CD4-positive, alpha-beta memory T cell (primary cell): ENCODE measurements around the gene TSC22D1. TPM values are rescaled to one million over a fixed set of nuclear protein-coding genes. Genes with fewer than 3 reads are reported as not detected.
A peak's percentile ranks its signal among the peaks of the same experiment; 100 is the strongest.

Experiments
- CTCF ChIA-PET: fragments of 350-600 bp; sonication (Branson Sonifier 250); formaldehyde crosslinking; loops from one replicate; lab custom pipeline; 2021; ENCODE audit warnings: inconsistent platforms; ENCODE audit not compliant: partially characterized antibody; lab: Charles Lee
- POLR2A ChIA-PET: fragments of 350-600 bp; sonication (Branson Sonifier 250); formaldehyde crosslinking; loops from one replicate; lab custom pipeline; 2021; ENCODE audit not compliant: partially characterized antibody; lab: Charles Lee
- DNase-seq, 5 donors: peaks; one replicate each; pipeline versions ENCODE4 v3.0.0 to v3.0.0-alpha.2; 2020 to 2022; ENCODE audit warnings: mixed read lengths in 1 of 5
- H3K27ac ChIP-seq: one replicate; pipeline ENCODE4 v1.7.0; 2013; ENCODE audit warnings: low read depth, low read length
- H3K27me3 ChIP-seq: 2 replicates; pipeline ENCODE4 v1.7.0; 2013; ENCODE audit warnings: mild to moderate bottlenecking, low read length, moderate library complexity; ENCODE audit not compliant: insufficient read depth
- H3K36me3 ChIP-seq: 2 replicates; pipeline ENCODE4 v1.7.0; 2013; ENCODE audit warnings: mild to moderate bottlenecking, low read length, moderate library complexity; ENCODE audit not compliant: insufficient read depth
- H3K4me1 ChIP-seq: 2 replicates; pipeline ENCODE4 v1.7.0; 2013; ENCODE audit warnings: mild to moderate bottlenecking, low read length, moderate library complexity; ENCODE audit not compliant: insufficient read depth
- H3K4me3 ChIP-seq, 2 donors: one replicate each; pipeline ENCODE4 v1.7.0; 2013; ENCODE audit warnings: low read length in 2 of 2, mild to moderate bottlenecking in 1 of 2
- H3K9me3 ChIP-seq, 2 donors: one replicate each; pipeline ENCODE4 v1.7.0; 2013; ENCODE audit warnings: low read length in 2 of 2, control low read depth in 1 of 2; ENCODE audit not compliant: control insufficient read depth in 1 of 2
- H3K27ac Mint-ChIP-seq, 7 donors: one replicate each; pipeline ENCODE4 v1.8.0; 2020 to 2021; ENCODE audit warnings: mixed read lengths in 7 of 7, mild to moderate bottlenecking in 6 of 7, inconsistent platforms in 3 of 7, moderate library complexity in 3 of 7
- H3K27me3 Mint-ChIP-seq, 2 donors: one replicate each; pipeline ENCODE4 v1.8.0; 2020 to 2021; ENCODE audit warnings: mixed read lengths in 2 of 2
- H3K36me3 Mint-ChIP-seq, 2 donors: one replicate each; pipeline ENCODE4 v1.8.0; 2020 to 2021; ENCODE audit warnings: mixed read lengths in 2 of 2, inconsistent platforms in 1 of 2, mild to moderate bottlenecking in 1 of 2
- H3K4me1 Mint-ChIP-seq, 4 donors: one replicate each; pipeline ENCODE4 v1.8.0; 2020 to 2021; ENCODE audit warnings: mixed read lengths in 4 of 4, mild to moderate bottlenecking in 1 of 4
- H3K4me3 Mint-ChIP-seq, 8 donors: one replicate each; pipeline ENCODE4 v1.8.0; 2020 to 2021; ENCODE audit warnings: mixed read lengths in 8 of 8, mild to moderate bottlenecking in 7 of 8, moderate library complexity in 6 of 8, inconsistent platforms in 3 of 8
- H3K9me3 Mint-ChIP-seq, 8 donors: one replicate each; pipeline ENCODE4 v1.8.0; 2020 to 2021; ENCODE audit warnings: mixed read lengths in 8 of 8, mild to moderate bottlenecking in 5 of 8, inconsistent platforms in 3 of 8, moderate library complexity in 1 of 8
- intact Hi-C: fragments of 100-400 bp; cut with micrococcal nuclease; formaldehyde crosslinking; loops from one replicate; pipeline ENCODE4 v1.15.1; 2023
- polyA plus RNA-seq, 2 donors: library from polyadenylated mRNA; unstranded; fragments of 300-500 nt; fragmentation: Illumina TruSeq; gene quantifications; one replicate each; pipeline ENCODE4 v1.2.3, GENCODE V29; 2021
- total RNA-seq, 2 experiments: library from RNA; stranded (reverse); gene quantifications; one replicate each; pipeline ENCODE4 v1.2.3, GENCODE V29; 2021

TSC22D1 gene
- total and polyA plus RNA-seq, 4 experiments from 2014 or later, result 2.6 to 38.1 (median 22.8) TPM

DNA sequence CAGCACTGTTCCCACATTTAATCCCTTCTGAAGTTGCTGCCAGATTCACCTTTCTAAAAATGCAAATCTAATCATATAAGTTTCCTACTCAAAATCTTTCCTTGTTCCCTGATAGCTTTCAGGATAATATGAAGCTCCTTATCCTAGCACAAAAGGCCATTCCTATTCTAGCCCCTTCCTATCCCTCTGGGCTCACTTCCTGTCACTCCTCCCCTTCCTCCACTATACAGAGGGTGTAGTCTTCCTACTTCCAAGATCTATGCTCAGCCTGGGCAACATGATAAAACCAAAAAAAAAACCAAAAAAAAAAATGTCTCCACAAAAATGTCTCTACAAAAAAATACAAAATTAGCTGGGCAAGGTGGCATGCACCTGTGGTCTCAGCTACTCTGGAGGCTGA is 78.3 kb downstream of the TSC22D1 start:
- intact Hi-C loops, result no loop called here
- H3K36me3 ChIP-seq, result no peaks in the 10 kb centered on the region
- H3K27me3 Mint-ChIP-seq, result no peaks in the 10 kb centered on the region
- no peak for DNase-seq
- H3K4me1 Mint-ChIP-seq, result peaks cover 0 to 8% (median 4%) of the 10 kb centered on the region in 4 donors
- ChIA-PET POLR2A (no interaction called here), CTCF (interaction anchor here (2.2 kb wide), 1 partner anchor 14 kb away, joined by 9 read pairs; no protein-coding TSS in a partner anchor)
- H3K4me3 ChIP-seq, result no peak overlapping the region
- H3K9me3 ChIP-seq, result no peaks in the 10 kb centered on the region
- H3K27ac Mint-ChIP-seq, result peak overlapping the region in 2 of 7 donors; percentile 42 to 49
- no peaks in the 10 kb centered on the region for H3K4me1 ChIP-seq
- H3K36me3 Mint-ChIP-seq, result peaks cover 6 to 10% of the 10 kb centered on the region in 2 donors
- H3K4me3 Mint-ChIP-seq, result no peak overlapping the region
- H3K27ac ChIP-seq, result no peak overlapping the region
- no peaks in the 10 kb centered on the region for H3K27me3 ChIP-seq
- H3K9me3 Mint-ChIP-seq, result peaks cover 0 to 8% (median 5%) of the 10 kb centered on the region in 8 donors

DNA sequence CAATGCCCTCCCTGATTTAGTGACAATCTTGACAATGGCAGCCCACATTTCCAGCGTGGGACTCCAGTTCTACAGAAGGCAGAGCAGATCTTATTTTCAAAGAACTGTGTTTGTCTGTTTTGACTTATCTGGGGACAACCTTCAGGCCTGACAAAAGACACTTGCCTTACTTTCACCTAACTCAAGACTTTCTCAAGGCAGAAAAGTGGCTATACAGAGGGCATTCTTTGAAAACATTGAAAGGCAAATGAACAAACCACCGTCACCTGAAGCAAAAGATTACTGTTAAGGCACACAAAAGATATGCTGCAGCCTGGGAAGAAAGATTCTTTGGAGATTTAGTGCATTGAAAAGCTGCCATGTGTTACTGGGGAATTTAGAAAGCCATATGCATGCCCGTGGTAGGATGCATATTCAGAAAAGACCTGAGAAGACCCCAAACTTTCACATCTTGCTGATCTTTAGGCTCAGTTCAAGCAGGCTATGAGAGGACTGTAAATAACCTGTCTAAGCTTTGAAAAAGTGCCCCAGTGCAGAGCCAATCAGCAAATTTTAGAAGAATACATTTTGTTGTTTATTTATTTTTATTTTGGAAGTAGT is 82.8 kb downstream of the TSC22D1 start:
- Histone ChIP-seq H3K4me3 (no peak overlapping the region), H3K4me1 (no peaks in the 10 kb centered on the region), H3K27me3 (no peaks in the 10 kb centered on the region), H3K36me3 (no peaks in the 10 kb centered on the region), H3K27ac (no peak overlapping the region), H3K9me3 (no peaks in the 10 kb centered on the region)
- H3K27ac Mint-ChIP-seq, result no peak overlapping the region
- intact Hi-C loops, result no loop called here
- no peaks in the 10 kb centered on the region for H3K27me3 Mint-ChIP-seq
- peaks cover 10% of the 10 kb centered on the region in 2 donors for H3K36me3 Mint-ChIP-seq
- ChIA-PET CTCF (interaction anchor here (1.5 to 2.8 kb wide), 2 partner anchors 10 to 22 kb away, joined by 4 to 21 read pairs; no protein-coding TSS in a partner anchor), POLR2A (no interaction called here)
- no peak for DNase-seq
- H3K9me3 Mint-ChIP-seq, result peaks cover 0 to 8% (median 5%) of the 10 kb centered on the region in 8 donors
- peaks cover 0 to 7% (median 4%) of the 10 kb centered on the region in 4 donors for H3K4me1 Mint-ChIP-seq
- no peak overlapping the region for H3K4me3 Mint-ChIP-seq

DNA sequence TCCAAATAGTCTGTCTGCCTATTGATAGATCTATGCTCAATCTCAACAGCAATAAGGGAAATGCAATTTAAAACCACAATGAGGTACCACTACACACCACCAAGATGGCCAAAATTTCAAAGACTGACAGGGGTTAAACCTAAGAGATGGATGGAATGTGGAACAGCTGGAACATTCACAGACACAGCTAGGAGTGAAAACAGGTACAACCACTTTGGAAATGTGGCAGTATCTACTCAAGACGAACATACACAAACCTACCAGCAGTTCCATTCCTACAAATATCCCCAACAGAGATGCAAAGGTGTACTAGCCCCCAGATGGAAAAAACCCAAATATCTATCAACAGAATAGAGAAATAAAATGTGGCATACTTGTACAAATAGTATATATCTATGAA is 86.4 kb downstream of the TSC22D1 start:
- Mint-ChIP-seq H3K36me3 (peaks cover 3 to 5% of the 10 kb centered on the region in 2 donors), H3K27ac (no peak overlapping the region), H3K27me3 (no peaks in the 10 kb centered on the region), H3K4me1 (peaks cover 2 to 10% (median 8%) of the 10 kb centered on the region in 4 donors), H3K9me3 (peaks cover 0 to 4% (median 3%) of the 10 kb centered on the region in 8 donors), H3K4me3 (no peak overlapping the region)
- Histone ChIP-seq H3K27me3 (no peaks in the 10 kb centered on the region), H3K4me1 (peaks cover 6% of the 10 kb centered on the region), H3K36me3 (no peaks in the 10 kb centered on the region), H3K4me3 (no peak overlapping the region), H3K9me3 (no peaks in the 10 kb centered on the region), H3K27ac (no peak overlapping the region)
- POLR2A ChIA-PET, result no interaction called here
- CTCF ChIA-PET, result interaction anchor here (1.2 to 1.3 kb wide), 2 partner anchors 17 to 158 kb away, joined by 3 read pairs; no protein-coding TSS in a partner anchor
- DNase-seq, result no peak
- intact Hi-C loops, result loop anchor here (10.0 kb wide), 1 partner anchor 815 kb away; no protein-coding TSS in a partner anchor

DNA sequence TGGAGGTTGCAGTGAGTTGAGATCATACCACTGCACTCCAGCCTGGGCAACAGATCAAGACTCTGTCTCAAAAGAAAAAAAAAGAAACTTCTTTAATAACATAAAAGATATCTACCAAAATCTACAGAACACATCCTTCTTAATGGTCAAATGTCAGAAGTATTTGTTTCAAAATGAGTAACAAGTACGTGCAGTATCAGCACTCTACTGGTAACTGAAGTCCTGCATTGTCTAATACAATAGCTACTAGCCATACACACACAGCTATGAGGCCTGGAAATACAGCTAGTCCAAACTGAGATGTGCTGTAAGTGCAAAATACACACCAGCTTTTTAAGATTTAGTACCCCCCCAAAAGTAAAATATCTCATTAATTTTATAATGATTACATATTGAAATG is 88.1 kb downstream of the TSC22D1 start:
- no peak overlapping the region for H3K27ac ChIP-seq
- Mint-ChIP-seq H3K36me3 (peaks cover 0 to 4% of the 10 kb centered on the region in 2 donors), H3K9me3 (no peaks in the 10 kb centered on the region), H3K4me1 (peaks cover 11 to 22% (median 15%) of the 10 kb centered on the region in 4 donors), H3K27ac (no peak overlapping the region), H3K27me3 (no peaks in the 10 kb centered on the region), H3K4me3 (no peak overlapping the region)
- H3K36me3 ChIP-seq, result no peaks in the 10 kb centered on the region
- peaks cover 17% of the 10 kb centered on the region for H3K4me1 ChIP-seq
- intact Hi-C loops, result loop anchor here (10.0 kb wide), 1 partner anchor 817 kb away; no protein-coding TSS in a partner anchor
- DNase-seq, result no peak
- CTCF ChIA-PET, result interaction anchor here (1.0 to 1.8 kb wide), 3 partner anchors 88 to 482 kb away, joined by 3 to 5 read pairs (median 3); partner anchors contain the start of gene TSC22D1
- no peaks in the 10 kb centered on the region for H3K9me3 ChIP-seq
- no peaks in the 10 kb centered on the region for H3K27me3 ChIP-seq
- no peak overlapping the region for H3K4me3 ChIP-seq
- POLR2A ChIA-PET, result no interaction called here

DNA sequence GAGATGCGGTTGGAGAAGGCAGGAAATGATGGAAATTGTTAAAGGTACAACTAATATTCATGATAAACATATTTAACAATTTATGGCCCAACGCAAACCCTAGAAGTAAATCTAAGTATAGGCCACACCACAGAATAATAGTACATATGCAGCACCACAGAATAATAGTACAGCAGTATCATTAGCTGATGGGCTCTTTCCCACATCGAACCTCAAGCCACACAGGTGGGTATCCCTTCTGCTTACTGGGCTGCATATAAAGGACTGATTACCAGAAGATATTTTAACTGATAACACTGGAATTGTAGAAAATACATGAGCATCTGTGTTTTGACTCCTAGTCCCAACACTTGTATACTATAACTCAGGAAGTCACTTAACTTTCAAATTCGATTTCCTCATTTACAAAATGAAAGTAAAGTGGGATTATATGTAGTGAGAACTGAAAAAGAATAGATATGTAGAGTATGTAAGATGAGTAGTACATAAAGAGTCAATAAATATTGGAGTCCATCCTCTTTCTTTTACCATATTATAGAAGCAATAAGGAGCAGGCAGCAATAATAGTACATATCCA is 91.5 kb downstream of the TSC22D1 start:
- ChIA-PET CTCF (interaction anchor here (0.7 to 7.4 kb wide), 21 partner anchors 8 to 825 kb away, joined by 3 to 104 read pairs (median 5); no protein-coding TSS in a partner anchor), POLR2A (interaction anchor here (1.4 kb wide), 1 partner anchor 433 kb away, joined by 3 read pairs; no protein-coding TSS in a partner anchor)
- Mint-ChIP-seq H3K27ac (peak overlapping the region in 3 of 7 donors; percentile 7 to 73 (median 70)), H3K27me3 (no peaks in the 10 kb centered on the region), H3K4me3 (peak overlapping the region; percentile 9 to 84 (median 64)), H3K4me1 (peaks cover 11 to 22% (median 12%) of the 10 kb centered on the region in 4 donors), H3K9me3 (no peaks in the 10 kb centered on the region), H3K36me3 (no peaks in the 10 kb centered on the region)
- DNase-seq, result no peak
- no peaks in the 10 kb centered on the region for H3K9me3 ChIP-seq
- H3K4me1 ChIP-seq, result peaks cover 17% of the 10 kb centered on the region
- H3K4me3 ChIP-seq, result no peak overlapping the region
- no peaks in the 10 kb centered on the region for H3K27me3 ChIP-seq
- intact Hi-C loops, result loop anchor here (10.0 kb wide), 1 partner anchor 820 kb away; no protein-coding TSS in a partner anchor
- no peaks in the 10 kb centered on the region for H3K36me3 ChIP-seq
- no peak overlapping the region for H3K27ac ChIP-seq

DNA sequence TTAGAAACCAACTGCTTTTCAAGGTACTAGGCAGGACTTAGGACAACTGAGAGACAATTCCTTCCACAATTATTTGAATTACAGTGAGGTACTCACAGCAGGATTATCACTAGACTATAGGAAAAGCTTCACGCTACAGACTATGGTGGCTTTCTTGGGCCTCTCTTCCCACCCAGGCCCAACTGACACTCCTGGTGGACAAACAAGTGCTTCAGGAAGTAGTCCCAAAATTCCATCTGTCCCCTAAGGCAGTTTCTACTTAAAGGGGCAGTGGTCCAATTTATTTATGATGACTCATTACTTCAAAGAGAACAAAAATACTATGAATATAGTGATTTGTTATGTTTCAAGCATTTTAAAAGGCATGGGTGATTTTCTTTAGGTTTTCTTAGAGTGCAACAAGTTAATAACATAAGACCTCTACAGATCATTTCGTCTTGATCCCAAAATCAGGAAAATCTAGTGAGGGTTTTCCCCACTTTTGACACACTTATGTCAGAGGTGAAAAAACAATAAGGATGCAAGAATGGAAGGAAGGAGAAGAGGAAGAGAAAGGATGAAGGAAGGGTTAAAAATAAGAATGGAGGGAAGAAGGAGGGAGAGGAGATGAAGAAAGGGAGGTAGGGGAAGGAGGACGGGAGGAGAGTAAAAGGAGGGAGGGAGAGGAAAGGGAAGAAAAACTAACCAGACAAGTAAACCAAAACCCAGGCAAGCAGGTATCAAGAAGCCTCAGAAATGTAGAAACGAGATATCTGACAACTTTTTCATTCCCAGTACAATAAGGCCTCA is 101.8 kb downstream of the TSC22D1 start:
- ChIA-PET POLR2A (no interaction called here), CTCF (interaction anchor here (0.9 to 5.8 kb wide), 10 partner anchors 9 to 572 kb away, joined by 3 to 30 read pairs (median 6); no protein-coding TSS in a partner anchor)
- H3K4me3 Mint-ChIP-seq, result no peak overlapping the region
- H3K4me3 ChIP-seq, result no peak overlapping the region
- H3K27me3 Mint-ChIP-seq, result no peaks in the 10 kb centered on the region
- H3K4me1 Mint-ChIP-seq, result no peaks in the 10 kb centered on the region
- H3K27ac Mint-ChIP-seq, result no peak overlapping the region
- no peak for DNase-seq
- H3K27ac ChIP-seq, result no peak overlapping the region
- H3K36me3 ChIP-seq, result no peaks in the 10 kb centered on the region
- H3K36me3 Mint-ChIP-seq, result no peaks in the 10 kb centered on the region
- H3K9me3 ChIP-seq, result no peaks in the 10 kb centered on the region
- H3K27me3 ChIP-seq, result no peaks in the 10 kb centered on the region
- intact Hi-C loops, result no loop called here
- no peaks in the 10 kb centered on the region for H3K9me3 Mint-ChIP-seq
- no peaks in the 10 kb centered on the region for H3K4me1 ChIP-seq
